ENCODE data around the gene GJB6. TPM values are rescaled to one million over a fixed set of nuclear protein-coding genes. Genes with fewer than 3 reads are reported as not detected.

Gene GJB6
- total RNA-seq, 5 donors from 2014 or later (not counting 1 experiment from before 2014, with no cell fraction given) = 1.1 to 5.2 (median 2.9) TPM

- H3K9me3 Mint-ChIP-seq = no peaks in the 10 kb centered on the region
- Histone ChIP-seq H3K27ac (ENCODE audit: low read length) (no peak overlapping the region), H3K4me3 (ENCODE audit: control insufficient read depth in 1 of 2, extremely low read depth in 1 of 2, low read length in 1 of 2) (peak overlapping the region; percentile 45 to 76), H3K27me3 (replicated peaks in 1 of 2; ENCODE audit: control insufficient read depth in 2 of 2, extremely low read depth in 1 of 2, insufficient read depth in 2 of 2, low read length in 1 of 2) (peaks cover 0 to 37% of the 10 kb centered on the region in 2 experiments), H3K4me1 (ENCODE audit: control insufficient read depth in 1 of 2, extremely low read depth in 1 of 2, insufficient read depth in 2 of 2, low read length in 2 of 2) (peaks cover 0 to 21% of the 10 kb centered on the region in 2 experiments), H3K9me3 (no peaks in the 10 kb centered on the region), H3K36me3 (ENCODE audit: control insufficient read depth in 2 of 2, extremely low read depth in 1 of 2, insufficient read depth in 1 of 2, low read length in 1 of 2) (no peaks in the 10 kb centered on the region)
- ChIA-PET POLR2A (interaction anchor here in 1 of 2 donors (0.7 kb wide), 1 partner anchor 1331 kb away, joined by 3 read pairs; no protein-coding TSS in a partner anchor), CTCF (no interaction called here)
- no peaks in the 10 kb centered on the region for H3K36me3 Mint-ChIP-seq
- DNase-seq = peak in 13 of 35 experiments; percentile 1 to 42 (median 13)
- 20% methylated on average over 27 of the region's 30 CpGs for WGBS (ENCODE audit: insufficient coverage)
- H3K27ac Mint-ChIP-seq = peak overlapping the region; percentile 27 to 86
- H3K4me1 Mint-ChIP-seq = peaks cover 12 to 17% (median 12%) of the 10 kb centered on the region in 3 donors
- H3K4me3 Mint-ChIP-seq = peak overlapping the region; percentile 83 to 85 (median 84)
- peak; percentile 46 to 58 (median 52) for ATAC-seq (replicated peaks in 1 of 4)
- peaks cover 0 to 37% of the 10 kb centered on the region in 2 donors for H3K27me3 Mint-ChIP-seq
These were observed 943 bp downstream of the GJB6 start for GRCh38 chr13:20230913-20231838.

GRCh38 chr13:20227730-20228129 lies 4.4 kb downstream of the GJB6 start:
- DNase-seq = no peak
- no peaks in the 10 kb centered on the region for H3K36me3 Mint-ChIP-seq
- no peak for ATAC-seq (replicated peaks in 1 of 4)
- peaks cover 0 to 20% of the 10 kb centered on the region in 2 donors for H3K27me3 Mint-ChIP-seq
- no peak overlapping the region for H3K27ac Mint-ChIP-seq
- POLR2A ChIA-PET = no interaction called here
- 69% methylated on average over 4 of the region's 6 CpGs for WGBS (ENCODE audit: insufficient coverage)
- peaks cover 11 to 12% (median 12%) of the 10 kb centered on the region in 3 donors for H3K4me1 Mint-ChIP-seq
- Histone ChIP-seq H3K9me3 (no peaks in the 10 kb centered on the region), H3K4me1 (ENCODE audit: control insufficient read depth in 1 of 2, extremely low read depth in 1 of 2, insufficient read depth in 2 of 2, low read length in 2 of 2) (peaks cover 0 to 18% of the 10 kb centered on the region in 2 experiments), H3K27me3 (replicated peaks in 1 of 2; ENCODE audit: control insufficient read depth in 2 of 2, extremely low read depth in 1 of 2, insufficient read depth in 2 of 2, low read length in 1 of 2) (peaks cover 0 to 27% of the 10 kb centered on the region in 2 experiments), H3K4me3 (ENCODE audit: control insufficient read depth in 1 of 2, extremely low read depth in 1 of 2, low read length in 1 of 2) (no peak overlapping the region), H3K27ac (ENCODE audit: low read length) (no peak overlapping the region), H3K36me3 (ENCODE audit: control insufficient read depth in 2 of 2, extremely low read depth in 1 of 2, insufficient read depth in 1 of 2, low read length in 1 of 2) (no peaks in the 10 kb centered on the region)
- no peaks in the 10 kb centered on the region for H3K9me3 Mint-ChIP-seq
- CTCF ChIA-PET = no interaction called here
- H3K4me3 Mint-ChIP-seq = no peak overlapping the region

GRCh38 chr13:20227288-20227687 lies 4.8 kb downstream of the GJB6 start:
- no peak for ATAC-seq (replicated peaks in 1 of 4)
- ChIA-PET CTCF (no interaction called here), POLR2A (no interaction called here)
- H3K27me3 Mint-ChIP-seq = peaks cover 0 to 18% of the 10 kb centered on the region in 2 donors
- DNase-seq = no peak
- WGBS (ENCODE audit: insufficient coverage) = 97% methylated on average over 6 of the region's 8 CpGs
- Histone ChIP-seq H3K27me3 (replicated peaks in 1 of 2; ENCODE audit: control insufficient read depth in 2 of 2, extremely low read depth in 1 of 2, insufficient read depth in 2 of 2, low read length in 1 of 2) (peaks cover 2 to 23% of the 10 kb centered on the region in 2 experiments), H3K9me3 (no peaks in the 10 kb centered on the region), H3K4me3 (ENCODE audit: control insufficient read depth in 1 of 2, extremely low read depth in 1 of 2, low read length in 1 of 2) (no peak overlapping the region), H3K36me3 (ENCODE audit: control insufficient read depth in 2 of 2, extremely low read depth in 1 of 2, insufficient read depth in 1 of 2, low read length in 1 of 2) (no peaks in the 10 kb centered on the region), H3K4me1 (ENCODE audit: control insufficient read depth in 1 of 2, extremely low read depth in 1 of 2, insufficient read depth in 2 of 2, low read length in 2 of 2) (peaks cover 0 to 14% of the 10 kb centered on the region in 2 experiments), H3K27ac (ENCODE audit: low read length) (no peak overlapping the region)
- H3K4me3 Mint-ChIP-seq = no peak overlapping the region
- H3K9me3 Mint-ChIP-seq = no peaks in the 10 kb centered on the region
- peaks cover 10 to 12% (median 12%) of the 10 kb centered on the region in 3 donors for H3K4me1 Mint-ChIP-seq
- H3K27ac Mint-ChIP-seq = no peak overlapping the region
- no peaks in the 10 kb centered on the region for H3K36me3 Mint-ChIP-seq

- peaks cover 2 to 8% of the 10 kb centered on the region in 2 experiments for H3K27me3 ChIP-seq (replicated peaks in 1 of 2; ENCODE audit: control insufficient read depth in 2 of 2, extremely low read depth in 1 of 2, insufficient read depth in 2 of 2, low read length in 1 of 2)
- no peak overlapping the region for H3K27ac Mint-ChIP-seq
- WGBS (ENCODE audit: insufficient coverage) = 65% methylated on average over 2 of the region's 5 CpGs
- H3K36me3 Mint-ChIP-seq = no peaks in the 10 kb centered on the region
- no peaks in the 10 kb centered on the region for H3K9me3 Mint-ChIP-seq
- CTCF ChIA-PET = no interaction called here
- H3K4me1 Mint-ChIP-seq = peaks cover 12 to 20% (median 16%) of the 10 kb centered on the region in 3 donors
- ATAC-seq (replicated peaks in 1 of 4) = no peak
- no peak overlapping the region for H3K4me3 ChIP-seq (ENCODE audit: control insufficient read depth in 1 of 2, extremely low read depth in 1 of 2, low read length in 1 of 2)
- DNase-seq = no peak
- H3K27ac ChIP-seq (ENCODE audit: low read length) = no peak overlapping the region
- POLR2A ChIA-PET = no interaction called here
- no peaks in the 10 kb centered on the region for H3K9me3 ChIP-seq
- peaks cover 0 to 6% of the 10 kb centered on the region in 2 donors for H3K27me3 Mint-ChIP-seq
- no peak overlapping the region for H3K4me3 Mint-ChIP-seq
- H3K4me1 ChIP-seq (ENCODE audit: control insufficient read depth in 1 of 2, extremely low read depth in 1 of 2, insufficient read depth in 2 of 2, low read length in 2 of 2) = no peaks in the 10 kb centered on the region
- no peaks in the 10 kb centered on the region for H3K36me3 ChIP-seq (ENCODE audit: control insufficient read depth in 2 of 2, extremely low read depth in 1 of 2, insufficient read depth in 1 of 2, low read length in 1 of 2)
These were observed 9.6 kb downstream of the GJB6 start for GRCh38 chr13:20222553-20222952.

DNA sequence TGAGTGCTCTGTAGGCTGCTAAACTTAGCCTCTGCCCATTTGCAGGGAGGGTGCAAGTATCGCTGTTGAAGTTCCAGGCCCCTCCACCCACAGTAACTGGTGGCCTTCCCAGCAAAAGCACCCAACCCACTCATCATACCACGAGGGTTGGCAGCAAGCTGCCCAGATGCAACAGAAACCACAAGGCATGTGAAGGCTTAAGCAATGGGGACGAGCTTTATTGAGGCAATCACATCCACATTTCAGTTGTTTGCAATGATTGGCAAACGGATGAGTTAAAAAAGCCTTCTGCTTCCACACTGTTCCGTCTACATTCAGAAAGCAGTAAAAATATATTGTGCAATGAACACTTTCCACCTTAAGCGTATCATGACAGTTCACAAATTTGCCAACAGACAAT lies 10.3 kb downstream of the GJB6 start:
- Mint-ChIP-seq H3K4me1 (peaks cover 12 to 20% (median 16%) of the 10 kb centered on the region in 3 donors), H3K9me3 (no peaks in the 10 kb centered on the region), H3K27me3 (peaks cover 0 to 6% of the 10 kb centered on the region in 2 donors), H3K27ac (no peak overlapping the region), H3K4me3 (no peak overlapping the region), H3K36me3 (no peaks in the 10 kb centered on the region)
- peaks cover 2 to 4% of the 10 kb centered on the region in 2 experiments for H3K27me3 ChIP-seq (replicated peaks in 1 of 2; ENCODE audit: control insufficient read depth in 2 of 2, extremely low read depth in 1 of 2, insufficient read depth in 2 of 2, low read length in 1 of 2)
- WGBS (ENCODE audit: insufficient coverage) = 10% methylated on average over 2 of the region's 6 CpGs
- no peak for DNase-seq
- no peaks in the 10 kb centered on the region for H3K36me3 ChIP-seq (ENCODE audit: control insufficient read depth in 2 of 2, extremely low read depth in 1 of 2, insufficient read depth in 1 of 2, low read length in 1 of 2)
- no peak overlapping the region for H3K4me3 ChIP-seq (ENCODE audit: control insufficient read depth in 1 of 2, extremely low read depth in 1 of 2, low read length in 1 of 2)
- no peak overlapping the region for H3K27ac ChIP-seq (ENCODE audit: low read length)
- ChIA-PET POLR2A (no interaction called here), CTCF (no interaction called here)
- ATAC-seq (replicated peaks in 1 of 4) = no peak
- no peaks in the 10 kb centered on the region for H3K4me1 ChIP-seq (ENCODE audit: control insufficient read depth in 1 of 2, extremely low read depth in 1 of 2, insufficient read depth in 2 of 2, low read length in 2 of 2)
- H3K9me3 ChIP-seq = no peaks in the 10 kb centered on the region

GRCh38 chr13:20219577-20219976 lies 12.5 kb downstream of the GJB6 start:
- no peaks in the 10 kb centered on the region for H3K36me3 ChIP-seq (ENCODE audit: control insufficient read depth in 2 of 2, extremely low read depth in 1 of 2, insufficient read depth in 1 of 2, low read length in 1 of 2)
- H3K9me3 ChIP-seq = no peaks in the 10 kb centered on the region
- POLR2A ChIA-PET = interaction anchor here in 1 of 2 donors (0.7 kb wide), 1 partner anchor 550 kb away, joined by 3 read pairs; no protein-coding TSS in a partner anchor
- Mint-ChIP-seq H3K27me3 (peaks cover 0 to 1% of the 10 kb centered on the region in 2 donors), H3K4me1 (peaks cover 12 to 20% (median 16%) of the 10 kb centered on the region in 3 donors), H3K27ac (peak overlapping the region; percentile 33 to 88), H3K36me3 (no peaks in the 10 kb centered on the region), H3K9me3 (no peaks in the 10 kb centered on the region), H3K4me3 (peak overlapping the region in 2 of 3 donors; percentile 11 to 47)
- CTCF ChIA-PET = no interaction called here
- peaks cover 0 to 2% of the 10 kb centered on the region in 2 experiments for H3K27me3 ChIP-seq (replicated peaks in 1 of 2; ENCODE audit: control insufficient read depth in 2 of 2, extremely low read depth in 1 of 2, insufficient read depth in 2 of 2, low read length in 1 of 2)
- DNase-seq (no peak), ATAC-seq (replicated peaks in 1 of 4) (peak in 2 of 4 experiments; percentile 31 to 35)
- H3K4me1 ChIP-seq (ENCODE audit: control insufficient read depth in 1 of 2, extremely low read depth in 1 of 2, insufficient read depth in 2 of 2, low read length in 2 of 2) = no peaks in the 10 kb centered on the region
- H3K27ac ChIP-seq (ENCODE audit: low read length) = no peak overlapping the region
- H3K4me3 ChIP-seq (ENCODE audit: control insufficient read depth in 1 of 2, extremely low read depth in 1 of 2, low read length in 1 of 2) = no peak overlapping the region

All from T-cell (primary cell).